H7 (cell line): Measurements from ENCODE around the gene SLC5A11. TPM values are rescaled to one million over a fixed set of nuclear protein-coding genes. Genes with fewer than 3 reads are reported as not detected.
"Not testable (repeated sequence)": the region's sequence is repeated elsewhere in the genome, so short reads cannot be mapped to it uniquely, and the experiment has no call there.

Source experiments
- DNase-seq: peaks from one replicate; pipeline ENCODE4 v3.0.0; 2012
- H3K27me3 ChIP-seq: 2 replicates; pipeline ENCODE4 v1.6.0; 2011; ENCODE audit warnings: mild to moderate bottlenecking, low read length; ENCODE audit not compliant: control insufficient read depth, insufficient read depth
- H3K36me3 ChIP-seq: replicated peaks from 2 replicates; pipeline ENCODE4 v1.5.1; 2011; ENCODE audit warnings: low read length; ENCODE audit not compliant: control insufficient read depth, insufficient read depth
- H3K4me3 ChIP-seq: 2 replicates; pipeline ENCODE4 v1.5.1; 2011; ENCODE audit warnings: low read depth, mild to moderate bottlenecking, control low read depth, low read length, moderate library complexity; ENCODE audit not compliant: insufficient read depth
- total RNA-seq: library from RNA; depleted of rRNA; stranded (reverse); fragments of >200 nt; shearing (Covaris generic); gene quantifications from 2 replicates; pipeline ENCODE4 v1.2.3, GENCODE V29; 2014

The SLC5A11 gene
- total RNA-seq, 1 experiment from 2014 or later = not detected

- H3K27me3 ChIP-seq = no peaks in the 10 kb centered on the region
- no peaks in the 10 kb centered on the region for H3K36me3 ChIP-seq
- DNase-seq = no peak
- H3K4me3 ChIP-seq = no peak overlapping the region
These were observed 990 bp downstream of the SLC5A11 start for GRCh38 chr16:24846548-24847357.

DNA sequence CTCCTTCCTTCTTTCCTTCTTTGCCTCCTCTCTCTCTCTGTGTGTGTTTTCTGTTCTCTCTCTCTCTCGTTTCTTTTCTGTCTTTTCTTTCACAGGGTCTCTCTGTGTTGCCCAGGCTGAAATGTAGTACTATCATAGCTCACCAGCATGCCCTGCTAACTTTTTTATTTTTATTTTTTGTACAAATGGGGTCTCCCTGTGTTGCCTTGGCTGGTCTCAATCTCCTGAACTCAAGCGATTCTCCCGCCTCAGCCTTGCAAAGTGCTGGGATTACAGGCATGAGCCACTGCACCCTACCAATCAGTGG lies 1.5 kb downstream of the SLC5A11 start:
- DNase-seq = no peak
- Histone ChIP-seq H3K27me3 (no peaks in the 10 kb centered on the region), H3K36me3 (no peaks in the 10 kb centered on the region), H3K4me3 (no peak overlapping the region)

DNA sequence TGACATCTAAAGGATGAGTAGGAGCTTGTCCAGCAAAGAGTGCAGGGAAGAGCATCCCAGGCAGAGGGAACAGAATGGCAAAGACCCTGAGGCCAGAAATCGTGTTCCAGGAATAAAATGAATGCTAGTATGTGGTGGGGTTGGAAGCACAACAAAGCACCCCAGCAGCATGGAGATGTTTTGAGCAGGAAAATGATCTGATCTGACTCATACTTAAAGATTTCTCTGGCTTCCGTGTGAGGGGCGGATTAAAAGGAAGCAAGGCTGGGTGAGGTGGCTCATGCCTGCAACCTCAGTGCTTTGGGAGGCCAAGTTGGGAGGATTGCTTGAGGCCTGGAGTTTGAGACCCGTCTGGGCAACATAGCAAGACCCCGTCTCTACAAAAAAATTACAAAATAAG lies 2.3 kb downstream of the SLC5A11 start:
- Histone ChIP-seq H3K27me3 (no peaks in the 10 kb centered on the region), H3K4me3 (no peak overlapping the region), H3K36me3 (no peaks in the 10 kb centered on the region)
- DNase-seq = no peak

DNA sequence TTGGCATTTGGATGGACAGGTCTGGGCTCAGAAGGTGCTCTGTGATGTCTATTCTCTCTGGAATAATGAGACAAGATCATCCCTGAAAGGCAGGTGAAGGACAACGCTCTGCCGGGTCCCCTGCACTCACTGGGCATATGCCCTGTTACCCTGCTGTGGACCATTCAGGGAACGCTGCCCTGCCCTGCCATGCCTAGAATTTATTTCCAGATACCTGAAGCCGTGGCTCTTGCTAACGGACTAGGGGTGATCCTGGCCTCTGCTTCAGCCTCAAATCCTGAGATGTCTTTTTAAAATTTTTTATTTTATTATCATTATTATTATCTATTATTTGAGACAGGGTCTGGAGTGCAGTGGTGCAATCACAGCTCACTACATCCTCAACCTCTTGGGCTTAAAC lies 3.9 kb downstream of the SLC5A11 start:
- Histone ChIP-seq H3K36me3 (no peaks in the 10 kb centered on the region), H3K27me3 (no peaks in the 10 kb centered on the region), H3K4me3 (no peak overlapping the region)
- DNase-seq = no peak

GRCh38 chr16:24850289-24850938 lies 4.7 kb downstream of the SLC5A11 start:
- DNase-seq = no peak
- Histone ChIP-seq H3K4me3 (no peak overlapping the region), H3K36me3 (no peaks in the 10 kb centered on the region), H3K27me3 (no peaks in the 10 kb centered on the region)

- DNase-seq = no peak
- Histone ChIP-seq H3K27me3 (no peaks in the 10 kb centered on the region), H3K4me3 (no peak overlapping the region), H3K36me3 (no peaks in the 10 kb centered on the region)
These were observed 5.9 kb downstream of the SLC5A11 start for GRCh38 chr16:24851700-24852099.

- no peaks in the 10 kb centered on the region for H3K36me3 ChIP-seq
- no peak for DNase-seq
- H3K4me3 ChIP-seq = no peak overlapping the region
- no peaks in the 10 kb centered on the region for H3K27me3 ChIP-seq
These were observed 6.5 kb downstream of the SLC5A11 start for GRCh38 chr16:24852281-24852721.

GRCh38 chr16:24853169-24853824 lies 7.5 kb downstream of the SLC5A11 start:
- DNase-seq = no peak
- Histone ChIP-seq H3K4me3 (no peak overlapping the region), H3K36me3 (no peaks in the 10 kb centered on the region), H3K27me3 (no peaks in the 10 kb centered on the region)

- H3K36me3 ChIP-seq = no peaks in the 10 kb centered on the region
- H3K27me3 ChIP-seq = no peaks in the 10 kb centered on the region
- H3K4me3 ChIP-seq = no peak overlapping the region
- DNase-seq = peak; percentile 52
These were observed 8.1 kb downstream of the SLC5A11 start for GRCh38 chr16:24853830-24854229.

DNA sequence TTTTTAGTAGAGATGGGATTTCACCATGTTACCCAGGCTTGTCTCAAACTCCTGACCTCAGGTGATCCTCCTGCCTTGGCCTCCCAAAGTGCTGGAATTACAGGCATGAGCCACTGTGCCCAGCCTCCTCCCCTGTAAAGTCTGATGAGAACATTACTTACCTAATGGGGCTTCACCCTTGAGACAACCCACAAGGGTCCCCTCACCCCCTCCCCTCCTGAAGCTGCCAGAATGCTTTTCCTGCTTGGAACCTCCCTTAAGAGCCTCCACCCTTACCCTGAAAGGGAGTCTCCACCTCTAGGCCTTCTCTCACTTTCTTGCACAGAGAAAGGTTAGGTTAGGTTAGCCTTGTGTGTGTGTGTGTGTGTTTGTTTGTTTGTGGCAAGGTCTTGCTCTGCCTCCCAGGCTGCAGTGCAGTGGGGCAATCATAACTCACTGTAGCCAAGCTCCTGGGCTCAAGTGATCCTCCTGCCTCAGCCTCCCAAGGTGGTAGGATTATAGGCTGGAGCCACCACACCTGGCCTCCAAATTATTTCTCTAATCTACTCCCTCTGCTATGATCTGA lies 8.9 kb downstream of the SLC5A11 start:
- no peak for DNase-seq
- H3K36me3 ChIP-seq = no peaks in the 10 kb centered on the region
- H3K4me3 ChIP-seq = no peak overlapping the region
- H3K27me3 ChIP-seq = no peaks in the 10 kb centered on the region

GRCh38 chr16:24855678-24856077 lies 9.9 kb downstream of the SLC5A11 start:
- no peaks in the 10 kb centered on the region for H3K27me3 ChIP-seq
- no peak overlapping the region for H3K4me3 ChIP-seq
- DNase-seq = no peak
- no peaks in the 10 kb centered on the region for H3K36me3 ChIP-seq

GRCh38 chr16:24856871-24857270 lies 11.1 kb downstream of the SLC5A11 start:
- not testable (repeated sequence) for H3K4me3 ChIP-seq, H3K36me3 ChIP-seq, H3K27me3 ChIP-seq, DNase-seq

GRCh38 chr16:24858219-24859041 lies 12.7 kb downstream of the SLC5A11 start:
- Histone ChIP-seq H3K27me3 (no peaks in the 10 kb centered on the region), H3K36me3 (no peaks in the 10 kb centered on the region), H3K4me3 (no peak overlapping the region)
- DNase-seq = peak; percentile 82

GRCh38 chr16:24861461-24861860 lies 15.7 kb downstream of the SLC5A11 start:
- DNase-seq = no peak
- Histone ChIP-seq H3K36me3 (no peaks in the 10 kb centered on the region), H3K27me3 (no peaks in the 10 kb centered on the region), H3K4me3 (no peak overlapping the region)
